ENCODE results near the gene YPEL2. TPM values are rescaled to one million over a fixed set of nuclear protein-coding genes. Genes with fewer than 3 reads are reported as not detected.

The YPEL2 gene
- total RNA-seq, 1 experiment from 2014 or later = 4.1 TPM

DNA sequence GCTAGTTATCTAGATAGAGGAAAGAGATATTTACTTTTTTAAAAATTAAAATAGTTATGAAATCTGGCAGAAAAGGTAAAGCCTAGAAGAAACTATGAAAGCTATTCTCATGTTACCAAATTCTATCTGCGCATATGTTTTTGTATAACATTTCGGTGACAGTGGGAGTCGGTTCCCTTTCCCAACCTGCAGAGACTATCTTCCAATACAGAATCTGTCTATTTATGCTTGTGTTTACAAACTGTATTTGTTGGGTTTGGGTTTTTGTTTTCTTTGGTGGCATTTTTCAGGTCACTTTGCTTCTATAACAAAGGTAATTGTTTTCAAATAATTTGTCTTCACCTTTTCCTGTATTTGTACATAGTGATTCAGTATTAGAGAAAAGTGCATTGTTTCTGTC is 69.8 kb downstream of the YPEL2 start:
- Mint-ChIP-seq H3K27ac (ENCODE audit: unreplicated experiment) (no peak overlapping the region), H3K27me3 (ENCODE audit: unreplicated experiment) (no peaks in the 10 kb centered on the region), H3K4me3 (ENCODE audit: low read depth, unreplicated experiment) (no peak overlapping the region), H3K36me3 (ENCODE audit: insufficient read depth, unreplicated experiment) (no peaks in the 10 kb centered on the region), H3K4me1 (ENCODE audit: low read depth, unreplicated experiment) (no peaks in the 10 kb centered on the region), H3K9me3 (ENCODE audit: low read depth, unreplicated experiment) (no peaks in the 10 kb centered on the region)
- BruUV-seq (replicated peaks) = no TSS peak
- intact Hi-C loops (cut with micrococcal nuclease; ENCODE audit: unreplicated experiment) = no loop called here
- CTCF ChIA-PET = no interaction called here
- DNase-seq = no peak
- TF ChIP-seq, protein P1, sequence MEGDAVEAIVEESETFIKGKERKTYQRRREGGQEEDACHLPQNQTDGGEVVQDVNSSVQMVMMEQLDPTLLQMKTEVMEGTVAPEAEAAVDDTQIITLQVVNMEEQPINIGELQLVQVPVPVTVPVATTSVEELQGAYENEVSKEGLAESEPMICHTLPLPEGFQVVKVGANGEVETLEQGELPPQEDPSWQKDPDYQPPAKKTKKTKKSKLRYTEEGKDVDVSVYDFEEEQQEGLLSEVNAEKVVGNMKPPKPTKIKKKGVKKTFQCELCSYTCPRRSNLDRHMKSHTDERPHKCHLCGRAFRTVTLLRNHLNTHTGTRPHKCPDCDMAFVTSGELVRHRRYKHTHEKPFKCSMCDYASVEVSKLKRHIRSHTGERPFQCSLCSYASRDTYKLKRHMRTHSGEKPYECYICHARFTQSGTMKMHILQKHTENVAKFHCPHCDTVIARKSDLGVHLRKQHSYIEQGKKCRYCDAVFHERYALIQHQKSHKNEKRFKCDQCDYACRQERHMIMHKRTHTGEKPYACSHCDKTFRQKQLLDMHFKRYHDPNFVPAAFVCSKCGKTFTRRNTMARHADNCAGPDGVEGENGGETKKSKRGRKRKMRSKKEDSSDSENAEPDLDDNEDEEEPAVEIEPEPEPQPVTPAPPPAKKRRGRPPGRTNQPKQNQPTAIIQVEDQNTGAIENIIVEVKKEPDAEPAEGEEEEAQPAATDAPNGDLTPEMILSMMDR (IDR thresholded peaks at IDR 0.05; ENCODE audit: unreplicated experiment) = no peak

- Mint-ChIP-seq H3K36me3 (ENCODE audit: insufficient read depth, unreplicated experiment) (no peaks in the 10 kb centered on the region), H3K9me3 (ENCODE audit: low read depth, unreplicated experiment) (no peaks in the 10 kb centered on the region), H3K27me3 (ENCODE audit: unreplicated experiment) (no peaks in the 10 kb centered on the region), H3K27ac (ENCODE audit: unreplicated experiment) (no peak overlapping the region), H3K4me1 (ENCODE audit: low read depth, unreplicated experiment) (no peaks in the 10 kb centered on the region), H3K4me3 (ENCODE audit: low read depth, unreplicated experiment) (no peak overlapping the region)
- CTCF ChIA-PET = no interaction called here
- intact Hi-C loops (cut with micrococcal nuclease; ENCODE audit: unreplicated experiment) = no loop called here
- no TSS peak for BruUV-seq (replicated peaks)
- DNase-seq = no peak
- TF ChIP-seq, protein P1 (IDR thresholded peaks at IDR 0.05; ENCODE audit: unreplicated experiment) = no peak
Measured at GRCh38 chr17:59401725-59402124, 70.3 kb downstream of the YPEL2 start.

DNA sequence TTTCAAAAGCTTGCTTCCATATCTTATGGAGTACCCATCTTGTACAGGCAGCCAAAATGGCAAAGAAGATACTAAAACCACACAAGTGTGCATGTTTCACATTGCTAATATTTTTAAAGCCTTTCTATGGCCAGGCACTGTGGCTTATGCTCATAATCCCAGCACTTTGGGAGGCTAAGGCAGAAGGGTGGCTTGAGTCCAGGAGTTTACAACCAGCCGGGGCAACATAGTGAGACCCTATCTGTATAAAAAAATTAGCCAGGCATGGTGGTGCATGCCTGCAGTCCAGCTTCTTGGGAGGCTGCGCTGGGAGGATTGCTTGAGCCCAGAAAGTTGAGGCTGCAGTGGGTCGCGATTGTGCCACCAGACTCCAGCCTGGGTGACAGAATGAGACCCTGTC is 71.3 kb downstream of the YPEL2 start:
- Mint-ChIP-seq H3K27me3 (ENCODE audit: unreplicated experiment) (no peaks in the 10 kb centered on the region), H3K36me3 (ENCODE audit: insufficient read depth, unreplicated experiment) (no peaks in the 10 kb centered on the region), H3K4me3 (ENCODE audit: low read depth, unreplicated experiment) (no peak overlapping the region), H3K27ac (ENCODE audit: unreplicated experiment) (no peak overlapping the region), H3K4me1 (ENCODE audit: low read depth, unreplicated experiment) (no peaks in the 10 kb centered on the region), H3K9me3 (ENCODE audit: low read depth, unreplicated experiment) (no peaks in the 10 kb centered on the region)
- intact Hi-C loops (cut with micrococcal nuclease; ENCODE audit: unreplicated experiment) = no loop called here
- no peak for DNase-seq
- TF ChIP-seq, protein P1 (IDR thresholded peaks at IDR 0.05; ENCODE audit: unreplicated experiment) = no peak
- CTCF ChIA-PET = no interaction called here
- BruUV-seq (replicated peaks) = no TSS peak

DNA sequence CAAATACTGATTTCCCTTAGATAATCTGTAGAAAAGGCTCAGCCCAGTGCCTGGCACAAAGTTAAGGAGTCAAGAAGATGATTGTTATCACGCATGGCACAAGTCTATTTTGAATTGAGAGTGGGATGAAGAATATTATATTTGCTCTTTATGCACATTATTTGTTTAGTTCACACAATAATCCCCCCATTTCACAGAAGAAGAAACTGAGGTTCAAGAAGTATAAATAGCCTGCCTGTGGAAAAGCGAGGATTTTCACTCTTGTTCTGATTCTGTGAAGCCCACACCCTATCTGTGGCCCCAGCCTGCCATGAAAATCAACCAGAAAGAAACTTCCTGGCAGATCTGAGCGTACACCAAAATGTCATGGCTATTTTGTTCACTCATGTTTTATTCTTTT is 73.0 kb downstream of the YPEL2 start:
- no peak for DNase-seq
- no peaks in the 10 kb centered on the region for H3K36me3 Mint-ChIP-seq (ENCODE audit: insufficient read depth, unreplicated experiment)
- H3K4me3 Mint-ChIP-seq (ENCODE audit: low read depth, unreplicated experiment) = no peak overlapping the region
- no peaks in the 10 kb centered on the region for H3K27me3 Mint-ChIP-seq (ENCODE audit: unreplicated experiment)
- intact Hi-C loops (cut with micrococcal nuclease; ENCODE audit: unreplicated experiment) = no loop called here
- H3K27ac Mint-ChIP-seq (ENCODE audit: unreplicated experiment) = no peak overlapping the region
- no peaks in the 10 kb centered on the region for H3K4me1 Mint-ChIP-seq (ENCODE audit: low read depth, unreplicated experiment)
- TF ChIP-seq, protein P1 (IDR thresholded peaks at IDR 0.05; ENCODE audit: unreplicated experiment) = no peak
- H3K9me3 Mint-ChIP-seq (ENCODE audit: low read depth, unreplicated experiment) = no peaks in the 10 kb centered on the region
- CTCF ChIA-PET = no interaction called here
- no TSS peak for BruUV-seq (replicated peaks)
